HG03045 (cell line): ENCODE data around the gene FAM234B.

Source experiments
- ATAC-seq: cut with Tn5 transposase; IDR thresholded peaks from one replicate; pipeline ENCODE4 v1.9.1; 2021; ENCODE audit warnings: mild to moderate bottlenecking, moderate library complexity; ENCODE audit not compliant: unreplicated experiment

FAM234B gene

DNA sequence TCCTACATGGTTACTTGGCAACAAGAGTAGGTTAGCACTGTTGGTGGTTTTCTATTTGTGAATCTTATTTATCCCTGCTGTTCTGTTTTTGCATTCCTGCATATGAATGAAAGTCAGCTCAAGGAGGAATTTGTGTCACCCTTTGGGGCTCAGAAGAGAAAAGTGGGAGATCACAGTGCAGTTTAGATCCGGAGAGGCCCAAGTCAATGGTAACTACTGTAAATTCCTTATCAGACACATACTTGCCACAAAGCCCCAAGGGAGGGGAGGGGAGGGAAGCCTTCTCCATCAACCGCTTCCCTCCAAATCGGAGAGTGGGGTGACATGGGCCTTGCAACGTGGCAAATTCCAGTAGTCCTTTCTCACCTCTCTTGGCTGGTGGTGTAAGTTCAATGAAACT is 44.3 kb downstream of the FAM234B start:
- no peak for ATAC-seq

DNA sequence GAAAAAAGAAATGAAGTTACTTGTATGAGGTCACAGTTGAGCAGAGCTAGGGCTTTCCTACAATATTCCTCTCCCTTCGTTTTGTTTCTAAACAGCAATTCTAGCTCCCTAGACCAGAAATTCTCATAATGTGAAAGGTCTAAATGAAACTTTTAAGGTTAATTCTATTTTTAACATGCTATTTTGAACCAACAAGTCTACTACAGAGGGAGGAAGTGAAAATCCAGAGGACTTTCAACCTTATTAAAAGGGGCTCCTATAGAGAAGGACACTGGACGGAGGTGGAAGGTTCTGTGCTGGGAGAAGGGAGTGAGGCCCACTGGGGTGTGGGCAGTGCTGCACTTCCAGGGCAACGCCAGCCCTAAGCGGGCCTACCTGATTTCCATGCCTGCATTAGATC is 45.9 kb downstream of the FAM234B start:
- ATAC-seq = no peak

DNA sequence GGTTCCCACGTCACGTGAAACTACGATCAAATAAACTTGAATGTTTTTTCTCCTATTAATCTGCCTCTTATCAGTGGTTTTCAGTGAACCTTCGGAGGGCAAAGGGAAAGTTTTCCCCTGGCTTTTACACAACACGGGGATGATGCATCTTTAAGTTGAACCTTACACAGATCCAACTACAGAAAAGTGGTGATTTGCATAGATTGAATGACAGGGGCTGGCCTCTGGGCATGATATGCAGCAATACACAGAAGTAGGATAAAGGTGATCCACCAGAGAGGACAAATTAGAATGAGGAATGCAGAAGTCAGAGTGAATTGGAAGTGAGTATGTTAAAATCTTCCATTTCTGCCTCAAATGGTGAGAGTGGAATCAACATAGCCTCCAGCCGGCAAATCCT is 47.7 kb downstream of the FAM234B start:
- ATAC-seq = no peak

DNA sequence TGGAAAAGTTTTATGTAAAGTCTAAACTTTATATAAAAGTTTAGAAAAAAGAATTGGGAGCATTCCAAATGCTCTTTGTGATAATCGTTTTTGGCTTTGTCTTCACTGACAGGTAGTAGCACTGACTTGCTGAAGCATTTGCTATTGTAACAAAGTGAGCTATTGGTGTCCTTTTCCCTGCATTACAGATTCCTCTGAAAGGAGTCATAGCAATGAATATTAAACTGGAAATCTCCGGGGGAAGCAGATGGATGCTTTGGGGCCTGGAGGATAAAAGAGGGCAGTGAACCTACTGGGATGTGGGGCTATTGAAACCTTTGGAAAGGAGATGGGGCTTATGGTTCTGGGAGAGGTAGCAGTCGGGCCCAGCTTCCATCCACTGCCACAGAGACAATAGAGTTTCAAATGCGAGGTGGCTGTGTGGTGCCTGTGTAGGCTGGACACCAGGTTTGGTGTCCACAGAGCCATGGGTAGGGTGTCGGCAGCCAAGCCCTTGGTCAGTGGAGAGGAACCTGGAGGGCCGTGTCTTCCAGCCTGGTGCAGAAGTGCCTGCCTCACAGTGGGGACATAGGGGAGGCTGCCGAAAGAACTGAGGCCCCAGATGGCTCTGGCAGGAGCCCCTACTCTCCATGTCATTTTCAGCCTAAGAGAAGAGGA is 49.1 kb downstream of the FAM234B start:
- ATAC-seq = no peak

DNA sequence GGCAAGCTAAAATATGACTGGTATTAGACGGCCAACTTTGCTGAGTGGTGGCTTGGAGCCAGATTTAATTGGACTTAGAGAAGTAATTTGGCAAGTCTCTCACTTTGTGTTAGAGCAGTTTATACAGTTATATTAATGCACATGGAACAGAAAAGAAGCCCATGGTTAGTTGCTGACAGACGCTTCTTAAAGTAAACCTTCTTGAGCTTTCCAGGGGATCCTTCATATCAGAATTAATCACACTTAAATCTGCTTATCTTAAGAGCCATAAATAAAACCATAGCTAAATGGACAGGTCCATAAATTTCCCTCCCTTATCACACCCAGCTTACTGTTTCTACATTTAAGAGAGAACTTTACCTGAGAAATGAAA is 49.7 kb downstream of the FAM234B start:
- ATAC-seq = no peak

DNA sequence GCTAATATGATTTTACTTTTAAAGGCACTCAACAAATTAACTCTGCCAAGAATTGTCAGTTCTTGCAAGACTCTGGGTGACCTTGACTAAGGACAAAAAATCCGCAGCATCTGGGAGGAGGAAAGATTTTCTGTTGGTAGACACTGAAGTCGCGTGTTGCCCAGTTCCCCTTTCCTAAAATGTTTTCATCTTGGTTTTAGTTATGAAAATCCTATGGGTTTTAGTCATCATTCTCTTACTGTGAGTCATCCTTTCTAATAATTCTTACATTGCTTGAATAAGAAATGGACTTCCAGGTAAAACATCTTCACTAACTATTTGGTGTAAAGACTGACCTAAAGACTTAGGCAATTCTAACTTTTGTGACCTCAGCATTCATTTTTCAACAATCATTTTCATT is 50.2 kb downstream of the FAM234B start:
- ATAC-seq = peak; percentile 38

DNA sequence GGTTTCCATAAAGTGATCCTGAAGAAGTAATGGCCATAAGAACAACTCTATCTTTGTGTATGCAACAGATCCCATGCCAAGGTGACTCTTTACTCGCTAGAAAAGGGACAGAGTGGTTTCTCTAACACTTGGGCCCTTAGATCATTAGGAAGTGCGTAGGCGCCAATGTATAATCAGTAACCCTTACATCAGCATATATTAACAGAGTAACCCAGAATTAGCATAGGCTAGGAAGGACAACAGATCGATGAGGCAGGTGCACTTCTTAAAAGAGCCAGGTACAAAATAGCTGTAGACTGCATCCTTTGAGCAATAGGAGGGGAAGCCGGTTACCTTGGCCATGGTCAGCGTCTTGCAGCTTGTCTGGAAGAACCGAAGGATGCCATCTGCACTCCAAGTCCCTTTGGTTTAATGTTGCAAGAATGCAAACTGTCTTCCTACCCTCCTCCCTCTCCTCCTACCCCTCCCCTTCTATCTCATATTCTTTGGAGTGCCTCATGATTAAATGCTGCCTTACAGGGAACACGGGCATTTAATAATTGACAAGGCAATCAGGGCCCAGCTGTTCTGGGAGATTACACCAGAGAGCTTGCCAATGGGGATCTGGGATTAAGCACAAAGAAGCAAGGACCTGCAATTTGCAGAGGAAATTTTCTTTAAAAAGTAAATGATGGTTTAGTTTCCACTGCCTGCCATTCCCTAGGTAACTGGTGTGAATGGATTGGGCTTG is 51.2 kb downstream of the FAM234B start:
- ATAC-seq = no peak

DNA sequence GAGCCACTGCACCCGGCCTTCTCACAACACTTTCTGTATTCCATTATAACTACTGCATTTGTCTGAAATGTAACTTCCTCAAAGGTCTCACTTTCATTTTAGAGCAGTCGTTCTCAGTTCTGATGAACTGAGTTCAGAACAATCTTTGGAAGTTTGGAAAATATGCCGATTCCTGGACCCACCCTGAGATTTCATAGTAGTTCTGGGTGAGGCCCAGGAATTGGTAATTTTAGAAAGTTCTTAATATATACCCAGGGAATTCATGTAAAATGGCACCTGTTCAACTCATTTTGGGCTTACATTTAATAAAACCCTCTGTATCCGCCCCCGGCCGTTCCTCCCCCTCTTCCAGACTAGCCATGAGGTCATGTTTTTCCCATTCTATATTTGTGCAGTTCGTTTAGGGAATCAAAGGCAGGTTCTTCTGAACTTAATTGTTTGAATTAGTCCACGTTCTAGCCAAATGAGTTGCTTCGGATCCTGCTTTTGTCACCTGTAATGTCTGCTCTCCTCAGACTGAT is 53.4 kb downstream of the FAM234B start:
- ATAC-seq = no peak

DNA sequence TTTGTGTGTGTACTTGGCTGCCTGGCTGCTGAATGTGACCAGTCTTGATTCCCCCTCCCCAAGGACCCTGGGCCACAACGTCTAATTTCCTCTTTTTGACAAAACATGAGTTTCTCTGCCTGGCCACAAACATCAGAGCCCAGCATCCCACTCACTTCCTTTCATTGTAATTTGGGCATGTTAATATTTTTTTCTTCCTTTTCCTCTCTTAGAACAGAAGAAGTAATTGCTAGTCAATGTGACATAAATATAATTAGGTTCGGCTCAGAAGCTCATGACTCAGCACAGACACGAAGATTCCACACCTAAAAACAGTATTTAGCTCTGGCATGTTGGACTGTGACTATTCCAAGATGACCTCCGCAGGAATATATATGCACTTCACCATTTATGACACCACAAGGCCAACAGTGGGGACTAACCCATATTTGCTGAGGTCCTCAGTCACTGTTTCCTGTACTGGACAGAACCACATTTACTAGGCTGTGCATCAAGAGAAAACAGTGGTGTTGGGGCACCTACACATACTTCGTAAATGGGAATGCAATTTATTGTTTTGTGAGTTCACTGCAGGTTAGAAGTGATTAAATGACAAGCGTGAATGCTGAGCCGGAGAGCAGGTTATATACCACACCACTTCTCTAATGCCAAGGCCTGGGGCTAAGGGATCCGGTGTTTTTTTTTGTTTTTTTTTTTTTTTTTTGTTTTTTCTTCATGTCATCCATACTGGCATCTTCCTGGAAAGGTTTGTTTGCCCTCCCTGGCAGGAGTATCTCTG is 55.1 kb downstream of the FAM234B start:
- no peak for ATAC-seq

DNA sequence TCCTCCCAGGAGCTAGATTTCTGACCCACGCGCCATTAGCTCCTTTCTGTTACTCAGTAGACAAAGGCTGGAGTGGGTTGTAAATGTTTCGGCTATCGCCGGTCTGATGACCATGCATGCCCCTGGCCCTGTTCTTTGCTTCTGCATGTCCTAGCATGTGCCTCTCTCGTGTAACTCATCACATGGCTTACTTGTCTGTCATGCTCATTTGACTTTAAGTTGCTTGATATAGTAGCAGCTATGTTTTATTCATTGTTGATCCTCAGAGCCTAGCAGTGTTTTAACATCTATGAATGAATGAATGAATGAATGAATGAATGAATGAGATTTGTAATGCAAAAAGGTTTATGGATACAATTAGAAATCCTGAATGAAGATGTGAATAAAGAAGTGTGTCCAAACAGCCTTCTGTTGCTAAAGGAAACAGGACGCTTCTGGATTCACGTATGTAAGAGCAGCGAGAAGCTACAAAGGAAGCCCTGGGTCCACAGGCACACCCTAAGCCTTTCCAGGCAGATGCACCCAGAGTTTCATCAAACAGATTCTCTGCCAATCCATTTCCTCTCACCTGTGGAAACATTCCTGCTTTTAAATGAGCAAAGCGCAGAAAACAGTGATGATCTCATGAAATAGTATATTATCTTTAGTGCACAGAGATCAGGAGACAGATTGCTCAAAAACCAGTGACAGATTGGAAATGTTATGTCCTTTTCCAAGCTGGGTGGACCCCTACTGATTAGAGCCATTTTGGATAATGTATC is 55.8 kb downstream of the FAM234B start:
- ATAC-seq = no peak

DNA sequence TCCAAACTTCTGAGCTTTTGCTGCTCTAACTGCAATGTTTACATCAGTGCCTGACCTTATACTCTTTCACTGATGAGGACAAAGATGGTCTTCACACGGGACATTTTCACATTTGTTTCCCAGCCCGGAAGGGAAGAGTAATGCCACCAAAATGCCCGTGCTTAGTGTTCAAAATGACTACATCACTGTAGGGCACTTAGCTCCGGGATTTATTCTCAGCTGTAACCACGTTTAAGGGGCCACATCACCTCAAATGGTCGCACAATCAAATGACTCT is 56.4 kb downstream of the FAM234B start:
- ATAC-seq = no peak

DNA sequence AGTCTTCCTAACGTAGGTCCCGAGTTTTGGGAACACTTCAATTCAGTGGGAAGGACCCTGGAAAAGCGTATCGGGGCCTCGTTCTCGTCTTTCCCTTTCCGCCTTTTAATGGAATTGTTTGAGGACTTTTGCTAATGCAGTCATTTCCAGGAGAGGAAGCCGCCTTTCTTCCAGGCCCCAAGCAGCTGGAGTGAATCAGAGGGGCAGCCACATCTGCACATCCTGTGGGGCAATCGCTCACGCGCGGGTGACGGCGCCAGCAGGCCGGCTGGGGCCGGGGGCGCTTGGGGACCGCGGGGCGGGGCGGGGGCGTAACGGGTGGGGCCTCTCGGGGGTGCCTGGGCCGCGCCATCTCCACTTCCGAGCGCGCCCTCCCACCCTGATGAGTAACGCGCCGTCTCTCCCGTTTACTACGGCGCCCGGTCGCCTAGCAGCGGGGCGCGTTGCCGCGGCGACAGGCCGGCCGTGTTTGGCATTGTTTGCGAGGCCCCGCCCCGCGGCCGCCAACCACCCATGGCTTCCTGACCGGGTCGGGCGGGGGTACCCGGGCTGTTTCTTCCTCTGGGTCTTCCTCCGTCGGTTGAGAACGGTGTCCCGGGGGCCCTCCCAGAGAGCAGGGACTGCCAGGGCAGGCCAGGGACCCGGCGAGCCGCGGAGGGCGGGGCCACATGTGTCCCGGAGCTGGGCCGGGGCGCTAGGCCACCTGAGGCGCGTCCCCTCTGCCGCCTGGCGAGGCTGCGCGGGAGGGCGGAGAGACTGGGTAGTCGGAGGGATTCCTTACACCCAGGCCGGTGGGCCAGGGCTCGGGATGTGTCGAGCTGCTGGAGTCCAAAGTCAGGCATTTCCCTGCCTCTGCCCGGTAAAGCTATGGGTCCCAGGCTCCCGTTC is 56.9 kb downstream of the FAM234B start:
- peak; percentile 95 for ATAC-seq

DNA sequence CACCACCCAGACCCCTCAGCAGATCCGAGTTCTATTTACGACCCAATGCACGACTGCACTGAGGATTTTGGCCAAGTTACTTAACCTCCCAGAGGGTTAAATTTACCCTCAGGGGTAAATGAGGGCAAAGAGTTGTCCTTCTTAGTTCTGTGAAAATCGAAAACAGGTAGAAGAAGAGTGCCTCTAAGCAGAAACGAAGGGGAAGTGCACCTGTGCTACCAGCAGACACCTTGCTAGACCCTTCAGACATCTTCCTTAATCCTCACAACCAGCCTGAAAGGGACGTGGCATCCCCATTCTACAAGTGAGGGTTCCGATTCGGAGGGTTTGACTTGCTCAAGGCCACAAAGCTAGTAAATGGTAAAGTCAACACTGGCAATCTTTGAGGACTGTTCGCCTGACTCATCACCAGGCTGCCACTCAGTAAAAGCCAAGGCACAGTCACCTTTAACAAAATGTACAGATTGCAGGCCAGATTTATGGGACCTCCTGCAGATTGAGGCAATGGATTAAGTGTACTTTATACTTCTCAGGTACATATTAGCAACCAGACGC is 57.7 kb downstream of the FAM234B start:
- no peak for ATAC-seq

DNA sequence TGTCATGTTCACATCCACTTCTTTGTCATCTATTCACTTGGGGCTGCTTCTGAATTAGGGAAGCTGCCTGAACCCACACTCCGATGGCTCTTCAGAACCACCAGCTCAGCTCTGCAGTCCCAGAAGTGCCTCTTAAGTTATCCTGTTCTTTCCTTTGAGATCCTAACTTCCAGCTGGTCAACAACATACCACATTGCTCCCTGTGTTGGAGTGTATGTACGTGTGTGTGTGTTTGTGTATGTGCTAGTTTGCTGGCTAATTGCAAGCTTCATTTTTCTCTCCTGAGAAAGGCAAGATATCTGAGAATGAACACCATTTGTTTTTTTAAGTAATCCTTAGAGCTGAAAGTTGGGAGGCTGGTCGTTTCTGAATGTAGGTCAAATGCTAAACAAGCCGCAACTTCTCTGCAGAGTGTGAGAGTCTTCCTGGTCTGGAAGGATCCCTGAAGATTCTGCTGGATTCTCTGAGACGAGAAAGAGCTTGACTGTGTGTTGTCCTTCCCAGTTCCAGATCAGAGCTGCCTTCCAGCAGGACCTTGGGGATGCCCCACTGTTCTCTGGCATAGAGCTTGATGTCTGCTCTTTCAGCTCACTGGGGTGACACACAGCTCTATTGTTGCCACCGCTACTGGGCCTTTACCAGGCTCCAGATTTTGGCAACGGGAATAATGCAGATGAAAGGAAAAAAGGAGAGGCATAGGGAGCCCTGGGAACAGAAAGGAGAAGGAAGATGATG is 58.4 kb downstream of the FAM234B start:
- ATAC-seq = no peak

DNA sequence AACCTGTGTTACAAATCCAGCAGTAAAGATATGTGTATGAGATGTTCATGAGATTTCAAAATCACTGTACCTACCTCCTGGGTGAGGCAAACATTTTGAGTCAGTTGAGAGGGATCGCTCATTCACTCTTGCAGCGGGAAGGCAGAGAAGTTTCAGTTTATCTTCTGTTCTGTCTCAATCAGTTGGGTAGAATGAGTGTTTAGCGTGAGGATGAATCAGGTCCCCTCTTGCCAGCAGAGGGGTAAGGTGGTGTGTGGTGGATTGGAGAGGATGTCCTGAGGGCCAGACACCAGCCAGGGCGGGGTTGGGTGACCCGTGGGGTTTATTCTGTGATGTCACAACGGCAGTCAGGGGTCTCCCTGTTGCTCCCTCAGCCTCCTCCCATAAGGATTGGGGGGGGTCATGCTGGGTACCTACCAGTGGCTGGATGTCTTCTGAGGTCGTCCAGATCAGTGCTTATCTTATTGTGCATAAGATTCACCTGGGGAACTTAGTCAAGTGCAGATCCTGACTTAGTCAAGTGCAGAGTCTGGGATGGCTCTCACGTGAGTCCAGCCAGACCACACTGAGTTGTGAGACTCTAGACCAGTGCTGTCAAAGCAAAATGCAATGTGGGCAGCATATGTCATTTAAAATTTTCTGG is 59.3 kb downstream of the FAM234B start, which contains the start of gene GSG1:
Gene GSG1, minus strand, starts transcription at position 277 of the 643 bp plus-strand sequence. Its CDS starts 155 bp downstream, at position 122.
- no peak for ATAC-seq

DNA sequence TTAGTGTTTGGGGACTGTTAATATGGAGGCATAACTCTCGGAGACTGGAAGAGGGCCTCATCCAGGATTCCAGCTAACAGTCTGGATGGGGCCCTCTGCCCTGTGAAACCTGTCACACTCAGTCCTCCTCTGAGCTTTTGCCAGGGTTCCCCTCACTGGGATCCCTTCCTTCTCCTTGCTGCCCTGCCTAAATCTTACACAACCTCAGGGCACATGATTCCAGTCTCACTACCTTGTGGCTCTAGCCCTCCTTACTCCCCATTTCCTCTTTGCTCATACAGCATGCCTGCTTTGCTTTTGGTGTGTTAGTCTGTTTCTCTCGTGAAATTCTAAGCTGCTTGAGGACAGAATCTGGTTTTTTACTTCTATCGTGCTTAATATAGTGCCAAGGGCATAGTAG is 60.2 kb downstream of the FAM234B start:
- no peak for ATAC-seq

DNA sequence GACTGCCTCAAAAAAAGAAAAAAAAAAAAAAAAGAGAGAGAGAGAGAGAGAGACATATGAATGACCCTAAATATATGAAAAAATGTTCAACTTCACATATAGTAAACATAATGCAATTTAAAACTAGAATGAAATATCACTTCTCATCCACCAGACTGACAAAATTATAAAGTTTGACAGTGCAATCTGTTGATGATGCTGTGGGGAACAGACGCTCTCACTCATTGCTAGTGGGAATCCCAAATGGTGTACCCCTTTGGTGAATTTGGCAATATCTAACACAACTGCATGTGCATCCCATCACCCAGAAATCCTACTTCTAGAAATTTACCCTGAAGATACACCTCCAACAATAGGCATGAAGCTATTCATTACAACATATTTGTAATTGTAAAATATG is 61.6 kb downstream of the FAM234B start:
- ATAC-seq = no peak

DNA sequence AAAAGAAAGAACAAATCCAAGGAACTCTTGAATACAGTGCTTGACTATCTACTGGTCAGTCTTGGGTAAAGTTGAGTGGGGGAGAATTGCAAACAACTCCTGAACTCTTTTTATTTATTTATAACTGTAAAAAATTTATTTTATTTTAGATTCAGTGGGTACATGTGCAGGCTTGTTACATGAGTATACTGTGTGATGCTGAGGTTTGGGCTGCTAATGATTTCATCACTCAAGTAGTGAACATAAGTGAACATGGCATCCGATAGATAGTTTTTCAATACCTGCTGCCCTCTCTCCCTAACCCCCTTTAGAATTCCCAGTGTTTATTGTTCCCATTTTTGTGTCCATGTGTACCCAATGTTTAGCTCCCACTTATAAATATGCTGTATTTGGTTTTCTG is 62.5 kb downstream of the FAM234B start:
- ATAC-seq = no peak

DNA sequence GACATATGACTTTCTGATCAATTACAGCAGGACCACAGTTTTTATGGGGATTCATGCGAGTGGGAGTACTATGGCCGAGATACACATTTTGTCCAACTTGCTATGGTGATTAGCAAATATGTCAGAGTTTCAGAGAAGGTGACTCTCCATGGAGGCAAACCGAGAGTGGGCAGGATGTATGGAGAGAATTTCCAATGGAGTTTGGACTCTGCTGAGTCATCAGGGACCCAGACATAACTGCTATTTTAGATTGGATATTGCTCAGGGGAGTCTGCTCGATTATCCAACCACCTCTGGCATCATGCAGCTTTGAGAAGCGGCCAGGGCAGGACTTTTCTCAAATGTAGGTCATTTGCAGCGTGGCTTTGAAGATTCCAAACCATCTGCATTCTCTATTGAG is 68.8 kb downstream of the FAM234B start:
- ATAC-seq = no peak
